GM19455 (cell line): ENCODE measurements around the gene APOBEC3C.
"Not testable (repeated sequence)": the region's sequence is repeated elsewhere in the genome, so short reads cannot be mapped to it uniquely, and the experiment has no call there.

ENCODE experiments used
- ATAC-seq: cut with Tn5 transposase; IDR thresholded peaks from one replicate; pipeline ENCODE4 v1.9.1; 2021; ENCODE audit not compliant: unreplicated experiment

The APOBEC3C gene

GRCh38 chr22:39055658-39056057 is 41.6 kb downstream of the APOBEC3C start:
- no peak for ATAC-seq

GRCh38 chr22:39061290-39061689 is 47.2 kb downstream of the APOBEC3C start:
- ATAC-seq: not testable (repeated sequence)

- ATAC-seq: not testable (repeated sequence)
Measured at GRCh38 chr22:39061951-39062350, 47.9 kb downstream of the APOBEC3C start.

- not testable (repeated sequence) for ATAC-seq
Measured at GRCh38 chr22:39063904-39064303, 49.8 kb downstream of the APOBEC3C start.

- ATAC-seq: not testable (repeated sequence)
Measured at GRCh38 chr22:39066442-39067276, 52.6 kb downstream of the APOBEC3C start.

GRCh38 chr22:39068033-39068785 is 54.2 kb downstream of the APOBEC3C start:
- ATAC-seq: no peak
